ENCODE data around the gene PCDHGB2. TPM values are rescaled to one million over a fixed set of nuclear protein-coding genes. Genes with fewer than 3 reads are reported as not detected.

The PCDHGB2 gene
- total and polyA plus RNA-seq, 2 of the 4 experiments (the other 2 are of a cell fraction), result 2.6 to 3.0 TPM

DNA sequence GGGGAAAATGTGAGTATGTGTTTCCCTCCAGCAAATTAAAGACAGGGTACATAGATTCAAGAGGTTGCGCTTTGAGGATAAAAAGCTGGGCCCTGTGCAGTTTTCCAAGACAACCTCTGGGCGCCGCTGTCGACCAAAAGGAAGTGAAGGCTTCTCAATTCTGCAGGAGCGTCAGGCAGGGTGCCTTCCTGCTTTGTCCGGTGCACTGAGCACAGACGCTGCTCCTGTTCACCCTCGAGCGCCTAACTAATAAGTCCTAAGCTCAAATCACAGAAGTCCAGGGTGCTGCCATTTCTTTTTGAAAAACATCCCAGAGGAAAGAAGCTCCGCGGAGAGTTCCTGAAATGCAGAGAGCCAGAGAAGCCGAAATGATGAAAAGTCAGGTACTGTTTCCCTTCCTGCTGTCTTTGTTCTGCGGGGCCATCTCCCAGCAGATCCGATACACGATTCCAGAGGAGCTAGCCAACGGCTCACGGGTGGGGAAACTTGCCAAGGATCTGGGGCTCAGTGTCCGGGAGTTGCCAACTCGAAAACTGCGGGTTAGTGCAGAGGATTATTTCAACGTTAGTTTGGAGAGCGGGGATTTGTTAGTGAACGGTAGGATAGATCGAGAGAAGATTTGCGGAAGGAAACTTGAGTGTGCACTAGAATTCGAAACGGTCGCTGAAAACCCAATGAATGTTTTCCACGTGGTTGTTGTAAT, 9.7 kb upstream of the PCDHGB2 start, which contains the start of gene PCDHGB1:
Gene PCDHGB1, plus strand, starts transcription at position 183 of the 703 bp plus-strand sequence. Its CDS starts 162 bp downstream, at position 345.
- H2AFZ ChIP-seq (replicated peaks; ENCODE audit: low read length, poor library complexity), result peak within 1 kb of the TSS; percentile 77

More for the DNA sequence above, 9.7 kb upstream of the PCDHGB2 start, which contains the start of gene PCDHGB1:
- H2AK5ac ChIP-seq (ENCODE audit: low read depth, low read length), result no peak within 1 kb of the TSS
- DNase-seq (peak; percentile 71), ATAC-seq (ENCODE audit: low read depth) (peak; percentile 94)
- ChIA-PET POLR2A (ENCODE audit: unreplicated experiment) (no interaction called here), CTCF (interaction anchor here (0.8 kb wide), 1 partner anchor 207 kb away, joined by 4 read pairs; no protein-coding TSS in a partner anchor)
- no peak within 1 kb of the TSS for H2BK120ac ChIP-seq (ENCODE audit: low read depth, low read length)
- H3K9ac ChIP-seq (ENCODE audit: low read depth, low read length), result peak within 1 kb of the TSS; percentile 28
- H4K5ac ChIP-seq (ENCODE audit: low read depth, low read length), result 0 out of 2 replicates have a peak within 1 kb of the TSS, but pooled peaks have one; percentile 4
- intact Hi-C loops (cut with micrococcal nuclease), result no loop called here
- peak within 1 kb of the TSS; percentile 55 for H3K4me3 ChIP-seq (ENCODE audit: insufficient read depth, low read depth, low read length)
- H3K79me1 ChIP-seq (ENCODE audit: low read depth in 1 of 2, low read length in 2 of 2), result no peaks in the 10 kb centered on the region
- no peak within 1 kb of the TSS for H3K14ac ChIP-seq (replicated peaks; ENCODE audit: low read depth, low read length)
- no peaks in the 10 kb centered on the region for H3K27me3 ChIP-seq (ENCODE audit: control insufficient read depth, insufficient read depth, low read length)
- dilution Hi-C loops (cut with HindIII; ENCODE audit: low sequenced_read_pairs, unreplicated experiment), result no loop called here
- H4K91ac ChIP-seq (ENCODE audit: insufficient read depth, low read depth, low read length), result no peak within 1 kb of the TSS
- H3K4ac ChIP-seq (ENCODE audit: low read depth, low read length), result no peak within 1 kb of the TSS
- no peak within 1 kb of the TSS; the same call in 1 of the 2 replicates for H3K56ac ChIP-seq (ENCODE audit: extremely low read depth, insufficient read depth, low read length)
- H3K23ac ChIP-seq (ENCODE audit: low read depth, low read length), result no peak within 1 kb of the TSS
- no peaks in the 10 kb centered on the region for H4K20me1 ChIP-seq (ENCODE audit: insufficient read depth, low read length)
- H2BK15ac ChIP-seq (ENCODE audit: low read depth, low read length), result no peak within 1 kb of the TSS
- in situ Hi-C loops (cut with MboI; ENCODE audit: low sequenced_read_pairs), result no loop called here
- WGBS, 2 experiments (ENCODE audit: extremely low coverage in 2 of 2, insufficient read length in 1 of 2), result 27 to 100% methylated on average over 3 to 13 of the region's 29 CpGs
- H2BK5ac ChIP-seq (ENCODE audit: low read depth, low read length, poor library complexity, severe bottlenecking), result no peak within 1 kb of the TSS
- peak within 1 kb of the TSS; percentile 0 to 20; a peak in 1 of 4 replicates for H4K8ac ChIP-seq (ENCODE audit: low read depth in 2 of 2, low read length in 2 of 2)
- BruUV-seq (replicated peaks), result TSS peak; percentile 43
- no peak within 1 kb of the TSS for H2AK9ac ChIP-seq (replicated peaks; ENCODE audit: low read depth, low read length, poor library complexity)
- H3K27ac ChIP-seq (ENCODE audit: insufficient read depth, low read length), result no peak within 1 kb of the TSS
- H3K36me3 ChIP-seq (ENCODE audit: control insufficient read depth, insufficient read depth, low read length), result peaks cover 3% of the 10 kb centered on the region; the same call in 1 of the 2 replicates
- no peak within 1 kb of the TSS for H2BK20ac ChIP-seq (ENCODE audit: low read depth, low read length)
- TF ChIP-seq CHD1 (IDR thresholded peaks at IDR 0.05; ENCODE audit: low read depth, low read length) (no peak), RAD21 (IDR thresholded peaks at IDR 0.05; ENCODE audit: low read length) (peak; percentile 57), NFE2L2 (IDR thresholded peaks at IDR 0.05; ENCODE audit: low read depth, low read length) (no peak), BHLHE40 (IDR thresholded peaks at IDR 0.05; ENCODE audit: low read depth, low read length) (peak; percentile 15; the same call in 1 of the 2 replicates), CTCF (conservative IDR thresholded peaks at IDR 0.05; ENCODE audit: low read depth, low read length) (peak; percentile 61), SMC3 (IDR thresholded peaks at IDR 0.05; ENCODE audit: low read depth, low read length) (peak; percentile 37)
- H3K18ac ChIP-seq (ENCODE audit: low read depth, low read length), result no peak within 1 kb of the TSS
- no peaks in the 10 kb centered on the region for H3K4me1 ChIP-seq (ENCODE audit: control insufficient read depth, insufficient read depth, low read length)
- H3K9me1 ChIP-seq (ENCODE audit: insufficient read depth, low read length), result no peaks in the 10 kb centered on the region
- H3K9me3 ChIP-seq (ENCODE audit: control insufficient read depth, insufficient read depth, low read length), result peaks cover 33% of the 10 kb centered on the region
- peak within 1 kb of the TSS; percentile 45; the same call in 1 of the 2 replicates for H3K4me2 ChIP-seq (ENCODE audit: low read depth, low read length)

Data from IMR-90 (cell line).